HG03469 (cell line): ENCODE data around the gene TUBA1A.
A peak's percentile ranks its signal among the peaks of the same experiment; 100 is the strongest.
"Not testable (repeated sequence)": the region's sequence is repeated elsewhere in the genome, so short reads cannot be mapped to it uniquely, and the experiment has no call there.

Experiments
- ATAC-seq: cut with Tn5 transposase; IDR thresholded peaks from one replicate; pipeline ENCODE4 v1.9.1; 2021; ENCODE audit warnings: mild to moderate bottlenecking, moderate library complexity, moderate number of reproducible peaks; ENCODE audit not compliant: unreplicated experiment

Gene TUBA1A

DNA sequence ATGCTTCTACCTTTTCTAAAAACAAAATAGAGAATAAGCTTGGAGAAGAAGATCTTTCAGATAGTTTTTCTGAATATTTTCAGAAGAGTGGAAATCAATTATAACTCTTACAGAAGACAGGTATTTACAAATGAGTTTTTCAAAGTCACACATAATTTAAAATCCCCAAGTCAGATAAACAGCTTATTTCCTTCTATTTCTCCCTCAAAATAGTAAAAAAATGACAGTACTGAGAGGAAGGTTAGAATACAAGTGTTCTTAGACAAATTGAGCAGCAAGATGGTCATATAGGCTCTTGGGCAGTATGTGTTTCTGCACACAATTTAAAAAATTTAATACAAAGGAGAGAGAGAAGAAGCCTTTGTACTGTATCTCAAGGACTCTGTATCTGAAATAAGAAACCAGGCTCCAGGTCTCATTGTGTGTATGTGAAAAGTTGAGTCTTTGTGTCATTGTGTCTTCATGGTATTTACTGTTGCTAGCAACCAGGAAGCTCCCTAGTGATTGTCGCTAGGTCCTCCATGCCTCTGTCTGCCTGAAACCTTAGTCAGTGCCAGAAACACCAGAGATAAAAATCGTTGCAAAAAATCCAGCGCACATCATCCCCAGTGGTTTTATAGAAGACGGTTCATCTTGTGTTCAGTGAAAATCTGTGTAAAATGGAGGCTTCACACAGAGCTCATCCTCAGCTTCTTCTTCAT is 12.9 kb upstream of the TUBA1A start:
- no peak for ATAC-seq

DNA sequence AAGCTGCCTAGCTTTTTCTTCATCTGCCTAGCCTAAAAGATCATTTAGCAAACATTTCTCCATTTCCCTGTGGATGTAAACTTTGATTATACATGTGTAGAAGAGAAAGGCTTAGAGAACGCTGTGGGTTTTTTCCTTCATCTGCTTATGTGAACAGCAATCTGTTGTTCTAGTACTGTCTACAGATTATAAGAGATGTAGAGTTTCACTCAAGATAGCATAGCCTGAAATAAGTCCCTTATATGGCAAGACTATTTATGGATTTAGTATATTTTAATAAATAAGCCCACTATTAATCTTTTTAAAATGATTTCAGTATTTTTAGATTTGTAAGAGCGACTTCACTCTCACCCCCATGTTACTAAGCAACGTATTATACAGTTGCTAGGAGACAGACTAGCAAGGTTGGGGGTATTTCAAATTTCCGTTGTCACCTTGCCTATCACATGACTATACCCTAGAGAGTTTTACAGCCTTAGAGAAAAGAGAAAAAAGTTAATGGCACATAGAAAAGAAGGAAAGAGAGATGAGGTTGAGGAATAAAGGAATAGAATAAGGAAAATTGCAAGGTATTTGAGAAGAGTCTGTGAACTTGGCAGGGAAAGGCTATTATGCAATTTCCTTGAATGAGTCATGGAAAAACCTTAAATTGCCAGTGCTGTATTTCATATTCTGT is 12.2 kb upstream of the TUBA1A start:
- ATAC-seq, result no peak

DNA sequence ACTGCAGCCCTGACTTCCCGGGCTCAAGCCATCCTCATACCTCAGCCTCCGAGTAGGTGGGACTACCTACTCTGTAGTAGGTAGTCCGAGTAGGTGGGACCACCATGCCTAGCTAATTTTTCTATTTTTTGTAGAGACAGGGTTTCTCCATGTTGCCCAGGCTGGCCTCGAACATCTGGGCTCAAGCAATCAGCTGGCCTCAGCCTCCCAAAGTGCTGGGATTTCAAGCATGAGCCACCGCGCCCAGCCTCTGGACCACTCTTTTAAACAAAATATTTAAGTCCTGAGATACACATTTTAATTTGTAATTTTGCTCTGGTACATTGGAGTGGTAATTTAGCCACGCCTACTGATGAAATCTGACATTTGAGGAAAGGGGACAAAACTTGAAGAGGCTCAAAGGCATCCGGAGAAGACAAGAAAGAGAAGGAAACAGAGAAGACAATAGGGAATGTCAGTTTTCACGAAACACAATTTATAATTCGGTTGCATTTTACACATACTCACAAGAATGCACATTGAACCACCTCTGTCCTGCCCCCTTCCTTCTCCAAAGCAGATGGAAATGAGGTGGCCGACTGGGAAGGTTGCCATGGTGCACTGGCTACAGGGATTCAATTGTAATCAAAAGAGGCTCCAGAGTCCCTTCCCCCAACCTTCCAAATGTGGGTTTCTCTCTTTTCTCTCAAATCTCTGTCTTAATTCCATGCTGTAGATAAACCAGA is 9.7 kb upstream of the TUBA1A start:
- ATAC-seq, result no peak

- no peak for ATAC-seq
Measured at GRCh38 chr12:49197256-49197655, 8.4 kb upstream of the TUBA1A start.

- ATAC-seq, result no peak
Measured at GRCh38 chr12:49195736-49196135, 6.9 kb upstream of the TUBA1A start.

GRCh38 chr12:49193746-49194145 is 4.9 kb upstream of the TUBA1A start:
- ATAC-seq, result not testable (repeated sequence)

DNA sequence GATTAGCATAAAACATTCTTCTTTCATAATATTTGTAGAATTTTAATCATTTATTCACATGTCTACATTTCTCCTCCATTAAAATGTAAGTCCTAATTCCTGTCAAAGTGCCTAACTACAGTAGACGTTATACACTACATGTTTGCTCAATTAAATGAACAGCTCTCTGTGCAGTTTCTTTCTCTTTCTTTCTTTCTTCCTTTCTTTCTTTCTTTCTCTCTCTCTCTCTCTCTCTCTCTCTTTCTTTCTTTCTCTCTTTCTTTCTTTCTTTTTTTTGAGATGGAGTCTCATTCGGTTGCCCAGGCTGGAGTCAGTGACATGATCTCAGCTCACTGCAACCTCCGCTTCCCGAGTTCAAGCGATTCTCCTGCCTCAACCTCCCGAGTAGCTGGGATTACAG is 2.6 kb upstream of the TUBA1A start:
- not testable (repeated sequence) for ATAC-seq

DNA sequence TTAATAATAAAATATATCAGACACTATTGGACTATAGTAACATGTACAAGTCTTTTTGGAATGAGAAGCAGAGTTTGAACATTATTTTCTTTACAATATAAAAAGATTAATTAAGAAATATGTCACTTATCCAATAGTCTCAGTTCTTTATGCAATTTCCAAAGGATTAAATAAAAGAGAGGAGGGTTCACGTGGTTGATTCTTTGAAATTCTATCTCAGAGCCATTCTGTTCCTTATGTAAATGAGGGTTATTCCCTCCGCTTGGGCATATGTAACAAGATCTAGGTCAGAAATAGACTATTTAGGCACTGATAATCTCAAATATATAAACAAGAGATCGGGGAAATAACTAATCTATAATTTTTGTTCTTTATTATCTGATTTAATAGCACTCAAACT is 2.1 kb upstream of the TUBA1A start:
- ATAC-seq, result no peak

GRCh38 chr12:49189731-49190716 is 1.1 kb upstream of the TUBA1A start:
- no peak for ATAC-seq

DNA sequence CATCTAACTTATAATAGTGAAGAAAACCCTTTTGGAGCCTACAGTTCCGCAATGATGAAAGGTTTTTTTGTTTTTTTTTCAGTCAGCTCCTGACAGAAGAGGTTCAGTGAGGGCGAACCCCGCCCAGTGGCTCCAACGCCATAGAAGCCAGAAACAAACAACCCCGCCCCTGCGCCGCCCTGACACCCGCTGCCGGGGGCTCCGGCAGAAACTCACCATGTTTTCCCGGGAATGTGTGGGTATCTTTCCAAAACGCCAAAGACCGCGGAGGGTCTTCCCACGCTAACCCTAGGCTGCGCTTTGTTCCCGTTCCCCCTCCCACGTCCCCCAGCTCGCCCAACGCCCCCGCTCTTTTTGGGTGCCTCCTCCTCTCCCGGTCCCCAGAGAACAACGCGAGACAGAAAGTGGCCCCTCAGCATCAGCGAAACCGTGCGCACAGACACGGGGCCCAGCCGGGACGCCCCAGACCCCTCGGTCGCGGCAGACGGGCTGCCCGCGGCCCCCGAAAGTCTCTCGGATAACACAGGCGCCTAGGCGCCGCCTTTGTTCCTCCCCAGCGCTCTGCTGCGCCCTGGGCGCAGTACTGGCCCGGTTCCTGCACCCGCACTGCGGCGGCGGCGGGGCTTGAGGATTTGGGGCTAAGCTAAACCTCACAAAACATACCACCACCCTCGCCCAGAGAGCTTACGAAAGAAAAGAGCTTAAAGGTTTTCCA is 522 bp downstream of the TUBA1A start:
- peak; percentile 19 for ATAC-seq

DNA sequence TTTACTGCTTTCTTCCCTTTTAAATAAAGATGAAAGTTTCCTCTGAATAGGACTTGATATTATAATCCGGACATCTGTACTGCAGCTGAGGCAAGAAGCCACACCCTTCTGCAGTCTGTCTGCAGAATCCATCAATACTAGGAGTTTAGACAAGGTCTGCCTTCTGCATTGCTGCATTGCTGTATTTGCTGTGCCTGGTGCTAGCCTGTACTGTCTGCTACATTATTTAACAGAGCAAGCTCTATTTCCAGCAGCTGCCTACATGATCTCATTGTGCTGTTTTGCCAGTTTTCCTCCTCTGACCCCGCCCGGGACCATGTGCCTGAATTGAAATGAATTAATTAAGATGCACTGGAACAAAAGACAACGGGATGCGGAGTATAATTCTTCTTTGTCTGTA is 1.7 kb downstream of the TUBA1A start:
- ATAC-seq, result no peak

DNA sequence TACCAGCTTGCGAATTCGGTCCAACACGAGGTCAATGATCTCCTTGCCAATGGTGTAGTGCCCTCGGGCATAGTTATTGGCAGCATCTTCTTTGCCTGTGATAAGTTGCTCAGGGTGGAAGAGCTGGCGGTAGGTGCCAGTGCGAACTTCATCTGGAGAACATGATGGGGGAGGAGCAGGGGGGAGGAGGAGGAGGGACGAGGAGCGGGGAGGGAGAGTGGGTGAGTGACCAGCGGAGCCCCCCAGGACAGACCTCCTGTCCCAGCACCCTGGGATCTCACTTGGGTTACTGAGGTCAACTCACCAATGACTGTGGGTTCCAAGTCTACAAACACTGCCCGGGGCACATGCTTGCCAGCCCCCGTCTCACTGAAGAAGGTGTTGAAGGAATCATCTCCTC is 2.6 kb downstream of the TUBA1A start:
- ATAC-seq, result not testable (repeated sequence)

DNA sequence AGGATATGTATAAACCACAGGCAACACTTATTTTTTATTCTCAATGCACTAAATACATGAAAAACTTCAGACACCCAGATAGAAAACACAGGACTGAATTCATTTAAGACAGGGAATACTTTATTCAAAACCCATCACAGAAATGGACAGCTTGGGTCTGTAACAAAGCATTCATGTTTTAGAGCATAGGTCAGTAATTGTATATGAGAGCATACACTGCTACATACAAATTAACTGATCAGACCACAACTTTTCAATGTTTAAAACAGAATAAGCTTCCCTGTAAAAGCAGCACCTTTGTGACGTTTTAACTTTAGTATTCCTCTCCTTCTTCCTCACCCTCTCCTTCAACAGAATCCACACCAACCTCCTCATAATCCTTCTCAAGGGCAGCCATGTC is 4.2 kb downstream of the TUBA1A start:
- not testable (repeated sequence) for ATAC-seq

GRCh38 chr12:49183214-49183950 is 5.5 kb downstream of the TUBA1A start:
- not testable (repeated sequence) for ATAC-seq

DNA sequence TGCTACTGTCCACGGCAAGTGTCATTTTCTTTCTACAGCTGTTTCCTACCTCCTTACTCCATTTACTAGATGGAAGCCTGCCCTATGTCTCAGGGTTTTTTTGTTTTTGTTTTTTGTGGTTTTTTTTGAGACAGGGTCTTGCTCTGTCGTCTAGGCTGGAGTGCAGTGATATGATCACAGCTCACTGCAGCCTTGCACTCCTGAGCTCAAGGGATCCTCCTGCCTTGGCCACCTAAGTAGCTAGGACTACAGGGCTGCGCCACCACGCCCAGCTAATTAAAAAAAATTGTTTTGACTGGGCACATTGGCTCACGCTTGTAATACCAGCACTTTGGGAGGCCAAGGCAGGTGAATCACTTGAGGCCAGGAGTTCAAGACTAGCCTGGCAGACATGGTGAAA is 14.7 kb downstream of the TUBA1A start:
- ATAC-seq, result no peak

- ATAC-seq, result no peak
Measured at GRCh38 chr12:49170924-49171323, 18.0 kb downstream of the TUBA1A start.

DNA sequence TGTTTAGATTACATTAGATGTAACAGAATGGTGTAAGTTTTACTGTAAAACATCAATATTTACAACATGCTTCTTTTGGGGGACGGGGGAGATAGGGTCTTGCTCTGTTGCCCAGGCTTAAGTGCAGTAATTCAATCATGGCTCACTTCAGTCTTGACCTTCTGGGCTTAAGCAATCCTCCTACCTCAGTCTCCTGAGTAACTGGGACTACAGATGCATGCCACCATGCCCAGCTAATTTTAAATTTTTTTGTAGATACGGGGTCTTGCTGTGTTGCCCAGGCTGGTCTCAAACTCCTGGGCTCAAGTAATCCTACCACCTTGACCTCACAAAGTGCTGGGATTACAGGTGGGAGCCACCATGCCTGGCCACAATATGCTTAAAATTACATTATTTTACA is 23.8 kb downstream of the TUBA1A start:
- ATAC-seq, result no peak

- not testable (repeated sequence) for ATAC-seq
Measured at GRCh38 chr12:49161901-49162300, 27.0 kb downstream of the TUBA1A start.

- ATAC-seq, result no peak
Measured at GRCh38 chr12:49161092-49161795, 27.6 kb downstream of the TUBA1A start.
